ENCODE data around the gene MPC2. TPM values are rescaled to one million over a fixed set of nuclear protein-coding genes. Genes with fewer than 3 reads are reported as not detected.

Gene MPC2
- total and polyA plus RNA-seq, 2 of the 8 experiments (the other 6 are each of a cell fraction or from before 2014, with no cell fraction given): 18.6 to 40.9 TPM

- TF ChIP-seq CHD7 (IDR thresholded peaks at IDR 0.05; ENCODE audit: insufficient replicate concordance, low read length) (no peak), CREB1 (IDR thresholded peaks at IDR 0.05) (no peak), BCL11A (IDR thresholded peaks at IDR 0.05; ENCODE audit: low read depth in 2 of 2, low read length in 2 of 2) (no peak), RNF2 (IDR thresholded peaks at IDR 0.05; ENCODE audit: borderline replicate concordance, low read depth, low read length, missing control alignments, poor library complexity, severe bottlenecking) (no peak), POU5F1 (IDR thresholded peaks at IDR 0.05; ENCODE audit: low read depth, low read length) (no peak)
Measured at GRCh38 chr1:167876597-167877175, 60.2 kb downstream of the MPC2 start (continued).
